Muscle of arm (tissue), 12 donors: Measurements from ENCODE around the gene HTRA3. TPM values are rescaled to one million over a fixed set of nuclear protein-coding genes. Genes with fewer than 3 reads are reported as not detected.
"Not testable (repeated sequence)": the region's sequence is repeated elsewhere in the genome, so short reads cannot be mapped to it uniquely, and the experiment has no call there.

Source experiments
- DNase-seq: peaks from one replicate; pipeline ENCODE4 v3.0.0-alpha.2; 2013
- polyA plus RNA-seq, 12 donors: library from polyadenylated mRNA; unstranded; fragments of 120-200 nt; gene quantifications; one replicate each; pipeline ENCODE4 v1.2.1, GENCODE V29; 2013; ENCODE audit not compliant: insufficient read length in 12 of 12

HTRA3 gene
- polyA plus RNA-seq, 12 donors, result 29.7 to 62.6 (median 46.4) TPM; not detected in 1

DNA sequence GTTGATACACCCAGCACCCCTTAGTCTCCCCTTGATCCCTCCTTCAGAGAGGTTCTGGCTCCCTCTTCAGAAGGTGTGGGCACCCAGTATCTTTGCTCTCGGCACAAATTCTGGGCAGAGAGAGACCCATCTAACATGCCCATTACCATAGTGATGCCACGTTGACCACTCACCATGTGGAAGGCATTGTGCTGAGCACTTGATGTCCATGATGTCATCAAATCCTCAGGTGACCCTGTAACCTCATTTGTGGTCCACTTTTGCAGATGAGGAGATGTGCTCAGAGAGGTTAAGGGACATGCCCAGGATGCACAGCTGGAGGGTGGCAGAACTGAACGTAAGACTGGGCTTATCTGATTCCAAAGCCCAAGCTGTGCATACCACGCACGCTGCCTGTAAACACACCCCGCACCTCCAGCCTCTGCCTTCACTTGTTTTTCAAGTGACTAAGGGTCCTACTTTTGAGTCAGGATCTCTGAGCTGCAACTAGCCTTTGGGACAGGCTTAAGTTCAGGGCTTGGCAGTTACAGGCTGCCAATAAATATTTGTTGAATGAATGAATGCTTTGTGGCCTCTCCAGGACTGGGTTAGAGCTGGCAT lies 55.2 kb downstream of the HTRA3 start:
- DNase-seq, result no peak

DNA sequence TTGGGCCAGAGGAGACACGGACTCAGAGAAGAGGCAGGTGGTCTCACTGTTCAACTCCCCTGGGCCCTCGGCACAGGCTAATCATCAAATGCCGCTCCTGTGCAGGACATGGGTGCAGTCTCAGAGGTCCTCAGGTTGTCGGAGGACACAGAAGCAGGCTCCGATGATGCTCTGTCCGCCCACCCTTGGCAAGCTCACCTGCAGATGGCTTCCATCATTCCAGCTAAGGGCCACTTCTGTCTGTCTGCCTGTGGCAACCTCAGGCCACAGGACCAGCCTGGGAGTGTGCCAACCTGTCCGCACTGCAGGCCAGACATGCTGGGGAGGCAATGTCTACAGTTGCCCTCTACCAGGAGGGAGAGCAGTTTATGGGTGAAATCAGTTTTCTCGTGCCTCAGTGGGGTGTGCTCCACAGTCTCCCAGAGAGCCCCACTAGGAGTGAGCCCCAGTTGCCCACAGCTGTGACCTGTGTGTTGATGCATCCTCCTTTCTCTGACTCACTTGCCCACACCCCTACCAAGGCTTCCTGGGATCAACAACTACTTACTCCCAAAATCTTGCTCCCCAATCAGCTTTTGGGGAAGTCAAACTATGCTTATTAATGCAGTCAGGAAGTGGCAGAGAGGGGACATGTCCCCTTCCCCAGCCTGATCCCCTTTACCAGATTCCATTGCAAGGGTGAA lies 55.9 kb downstream of the HTRA3 start:
- no peak for DNase-seq

GRCh38 chr4:8326206-8326605 lies 56.7 kb downstream of the HTRA3 start:
- peak; percentile 77 for DNase-seq

GRCh38 chr4:8328456-8328855 lies 58.9 kb downstream of the HTRA3 start:
- DNase-seq, result no peak

- DNase-seq, result no peak
These were observed 59.5 kb downstream of the HTRA3 start for GRCh38 chr4:8328866-8329559.

DNA sequence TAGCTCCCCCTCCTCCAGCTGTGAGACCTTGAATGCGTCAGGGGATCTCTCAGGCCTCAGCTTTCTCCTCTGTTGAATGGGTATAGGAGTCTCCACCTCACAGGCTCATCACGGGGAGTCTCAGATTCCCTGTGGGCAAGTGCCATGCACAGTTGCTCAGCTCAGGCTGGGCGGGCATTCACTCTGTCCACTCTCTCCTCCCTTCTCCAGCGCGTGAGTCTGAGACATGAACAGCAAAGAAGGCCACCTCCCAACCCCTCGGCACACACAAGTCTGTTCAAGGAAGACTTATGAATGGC lies 60.0 kb downstream of the HTRA3 start:
- DNase-seq, result no peak

GRCh38 chr4:8329859-8330761 lies 60.6 kb downstream of the HTRA3 start:
- DNase-seq, result no peak

DNA sequence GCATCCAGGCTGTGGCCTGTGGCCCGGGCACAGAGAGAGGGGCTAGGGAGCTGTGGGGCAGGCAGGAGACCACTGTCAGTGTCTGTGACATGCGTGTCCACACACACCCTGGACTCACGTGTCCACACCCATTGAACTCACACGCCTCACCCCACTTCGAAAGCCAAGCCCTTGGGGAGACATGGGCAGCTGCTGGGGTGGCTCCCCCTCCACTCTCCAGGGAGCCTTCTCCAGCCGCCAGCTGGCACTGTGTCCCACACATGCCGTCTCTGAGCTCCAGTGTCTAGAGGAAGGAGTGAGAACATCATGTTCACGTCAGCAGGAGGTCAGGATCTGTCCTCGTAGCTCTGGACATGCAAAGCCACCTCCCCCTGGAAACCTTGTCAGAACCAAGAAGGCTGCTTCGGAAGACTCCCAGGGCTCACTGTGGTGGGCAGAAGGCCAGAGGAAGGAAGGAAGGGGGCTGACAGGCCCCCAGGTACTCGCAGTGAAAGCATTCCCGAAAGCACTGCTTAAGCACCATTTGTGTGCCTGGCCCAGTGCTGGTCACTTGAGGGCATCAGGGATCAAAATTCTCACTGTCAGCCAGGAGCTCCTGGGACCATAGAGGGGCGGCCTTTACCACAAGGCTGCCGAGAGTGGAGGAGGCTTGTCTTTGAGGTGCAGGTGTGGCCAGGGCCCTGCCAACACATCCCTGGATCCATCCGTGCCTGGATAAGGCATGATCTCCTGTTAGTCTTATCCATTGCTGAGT lies 61.4 kb downstream of the HTRA3 start:
- no peak for DNase-seq

- DNase-seq, result no peak
These were observed 62.0 kb downstream of the HTRA3 start for GRCh38 chr4:8331575-8331955.

GRCh38 chr4:8332038-8332857 lies 62.7 kb downstream of the HTRA3 start:
- DNase-seq, result no peak

DNA sequence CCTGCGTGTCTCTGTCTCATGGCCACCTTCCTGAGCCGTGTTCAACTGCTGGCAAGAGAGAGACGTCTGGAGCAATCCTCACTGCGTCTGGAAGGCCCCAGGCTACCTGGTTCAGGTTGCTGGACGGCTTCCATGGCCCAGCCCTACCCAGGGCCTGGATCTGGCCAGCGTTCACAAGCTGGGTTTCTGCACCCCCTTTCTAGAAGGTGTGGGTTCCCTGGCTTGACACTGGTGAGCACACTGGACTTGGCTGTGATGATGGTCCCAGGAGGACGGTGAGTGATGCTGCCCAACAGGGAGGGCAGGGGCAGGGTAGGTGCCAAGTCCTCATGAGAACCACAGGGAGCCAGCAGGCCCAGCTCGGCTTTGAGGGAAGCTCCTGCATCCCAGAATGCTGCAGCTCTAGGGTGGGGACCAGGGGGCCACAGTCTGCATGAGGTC lies 63.4 kb downstream of the HTRA3 start:
- no peak for DNase-seq

- no peak for DNase-seq
These were observed 64.3 kb downstream of the HTRA3 start for GRCh38 chr4:8333726-8334460.

GRCh38 chr4:8334786-8335460 lies 65.4 kb downstream of the HTRA3 start:
- DNase-seq, result no peak

GRCh38 chr4:8335848-8336247 lies 66.3 kb downstream of the HTRA3 start:
- DNase-seq, result no peak

- DNase-seq, result no peak
These were observed 67.0 kb downstream of the HTRA3 start for GRCh38 chr4:8336412-8337075.

DNA sequence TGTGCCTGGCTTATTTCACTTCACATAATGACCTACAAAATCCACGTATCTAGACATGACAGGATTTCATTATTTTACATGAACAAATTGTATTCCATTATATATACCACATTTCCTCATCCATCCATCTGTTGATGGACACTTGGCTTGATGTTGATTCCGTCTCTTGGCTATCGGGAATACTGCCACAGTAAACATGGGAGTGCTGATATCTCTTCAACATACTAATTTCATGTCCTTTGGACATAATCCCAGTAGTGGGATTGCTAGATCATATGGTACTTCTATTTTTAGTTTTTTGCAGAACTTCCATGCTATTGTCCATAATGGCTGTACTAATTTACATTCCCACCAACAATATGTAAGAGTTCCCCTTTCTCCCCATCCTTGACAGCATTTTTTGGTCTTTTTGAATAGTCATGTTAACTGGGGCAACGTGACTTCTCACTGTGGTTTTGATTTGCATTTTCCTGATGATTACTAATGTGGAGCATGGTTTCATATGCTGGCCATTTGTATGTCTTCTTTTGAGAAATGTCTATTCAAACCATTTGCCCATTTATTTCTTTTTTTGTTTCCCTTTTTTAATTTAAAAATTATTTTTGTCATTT lies 68.9 kb downstream of the HTRA3 start:
- DNase-seq, result no peak

- DNase-seq, result peak; percentile 96
These were observed 71.3 kb downstream of the HTRA3 start for GRCh38 chr4:8340781-8341241.

DNA sequence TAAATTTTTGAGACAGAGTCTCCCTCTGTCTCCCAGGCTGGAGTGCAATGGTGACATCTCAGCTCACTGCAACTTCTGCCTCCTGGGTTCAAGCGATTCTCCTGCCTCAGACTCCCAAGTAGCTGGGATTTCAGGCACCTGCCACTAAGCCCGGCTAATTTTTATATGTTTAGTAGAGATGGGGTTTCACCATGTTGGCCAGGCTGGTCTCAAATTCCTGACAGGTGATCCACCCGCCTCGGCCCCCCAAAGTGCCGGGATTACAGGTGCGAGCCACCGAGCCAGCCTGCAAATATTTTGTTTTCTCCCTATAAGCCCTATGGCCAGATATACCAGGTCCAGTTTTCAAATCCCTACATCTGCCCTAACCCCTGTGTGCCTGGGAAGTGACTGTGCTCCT lies 71.7 kb downstream of the HTRA3 start:
- DNase-seq, result not testable (repeated sequence)
